Sciatic nerve (tissue), 2 donors: ENCODE results near the gene PPP1R9B. TPM values are rescaled to one million over a fixed set of nuclear protein-coding genes. Genes with fewer than 3 reads are reported as not detected.

ENCODE experiments used
- ATAC-seq: fragments of 200-7000 bp; cut with Tn5 transposase; one replicate; pipeline ENCODE4 v1.9.1; 2020; ENCODE audit warnings: mild to moderate bottlenecking, moderate library complexity
- DNase-seq: peaks from one replicate; pipeline ENCODE4 v3.0.0-alpha.2; 2020; ENCODE audit warnings: low spot score
- intact Hi-C: fragments of 100-400 bp; cut with DNase I; formaldehyde crosslinking; loops from one replicate; pipeline ENCODE4 v1.14.2; 2022
- total RNA-seq: library from RNA; stranded (reverse); fragmentation: NEBNext Ultra II Directional; extraction: Animal tissue kit (Norgen Biotek cat#: 25700); gene quantifications from one replicate; pipeline ENCODE4 v1.2.1, GENCODE V29; 2021
- donor health status: DM: no; HTN: no; CAD: no.
- donor health status: DM: no; HTN: no; CAD: no.

PPP1R9B gene
- total RNA-seq, 1 donor from 2014 or later = 58.8 TPM

GRCh38 chr17:50176559-50177357, 26.3 kb upstream of the PPP1R9B start:
- intact Hi-C loops = no loop called here
- DNase-seq (no peak), ATAC-seq (no peak)

- no peak for ATAC-seq
- no peak for DNase-seq
- intact Hi-C loops = no loop called here
Observed at GRCh38 chr17:50175035-50175807, 24.7 kb upstream of the PPP1R9B start.

GRCh38 chr17:50174444-50174843, 24.0 kb upstream of the PPP1R9B start:
- intact Hi-C loops = no loop called here
- DNase-seq (no peak), ATAC-seq (no peak)

- no peak for DNase-seq
- ATAC-seq = peak; percentile 79
- intact Hi-C loops = no loop called here
Observed at GRCh38 chr17:50173335-50173941, 23.0 kb upstream of the PPP1R9B start.

GRCh38 chr17:50172936-50173334, 22.5 kb upstream of the PPP1R9B start:
- ATAC-seq (no peak), DNase-seq (no peak)
- intact Hi-C loops = no loop called here

- ATAC-seq (no peak), DNase-seq (no peak)
- intact Hi-C loops = no loop called here
Observed at GRCh38 chr17:50172130-50172529, 21.7 kb upstream of the PPP1R9B start.

GRCh38 chr17:50171371-50172071, 21.0 kb upstream of the PPP1R9B start:
- DNase-seq = no peak
- intact Hi-C loops = no loop called here
- ATAC-seq = no peak

- ATAC-seq = no peak
- DNase-seq = no peak
- intact Hi-C loops = no loop called here
Observed at GRCh38 chr17:50170662-50171370, 20.3 kb upstream of the PPP1R9B start.

- ATAC-seq (no peak), DNase-seq (no peak)
- intact Hi-C loops = no loop called here
Observed at GRCh38 chr17:50169881-50170459, 19.5 kb upstream of the PPP1R9B start.

GRCh38 chr17:50169121-50169764, 18.8 kb upstream of the PPP1R9B start:
- peak; percentile 47 for ATAC-seq
- intact Hi-C loops = no loop called here
- DNase-seq = no peak

GRCh38 chr17:50168319-50168718, 17.8 kb upstream of the PPP1R9B start:
- intact Hi-C loops = no loop called here
- DNase-seq (no peak), ATAC-seq (no peak)

GRCh38 chr17:50167371-50167770, 16.9 kb upstream of the PPP1R9B start:
- intact Hi-C loops = no loop called here
- ATAC-seq = no peak
- DNase-seq = no peak

GRCh38 chr17:50166518-50167181, 16.2 kb upstream of the PPP1R9B start:
- ATAC-seq (no peak), DNase-seq (no peak)
- intact Hi-C loops = no loop called here

GRCh38 chr17:50165867-50166517, 15.5 kb upstream of the PPP1R9B start, which contains the start of gene SGCA:
Gene SGCA, plus strand, starts transcription at chr17:50166005. Its CDS starts 36 bp downstream, at chr17:50166041.
- intact Hi-C loops = no loop called here
- no peak for DNase-seq
- ATAC-seq = no peak

GRCh38 chr17:50165466-50165865, 15.0 kb upstream of the PPP1R9B start:
- intact Hi-C loops = no loop called here
- ATAC-seq (no peak), DNase-seq (no peak)

- DNase-seq (no peak), ATAC-seq (no peak)
- intact Hi-C loops = no loop called here
Observed at GRCh38 chr17:50165066-50165465, 14.6 kb upstream of the PPP1R9B start.

- no peak for ATAC-seq
- intact Hi-C loops = no loop called here
- DNase-seq = no peak
Observed at GRCh38 chr17:50164697-50164988, 14.2 kb upstream of the PPP1R9B start.
